Measurements from ENCODE around the gene TBX21.
A peak's percentile ranks its signal among the peaks of the same experiment; 100 is the strongest.

DNA sequence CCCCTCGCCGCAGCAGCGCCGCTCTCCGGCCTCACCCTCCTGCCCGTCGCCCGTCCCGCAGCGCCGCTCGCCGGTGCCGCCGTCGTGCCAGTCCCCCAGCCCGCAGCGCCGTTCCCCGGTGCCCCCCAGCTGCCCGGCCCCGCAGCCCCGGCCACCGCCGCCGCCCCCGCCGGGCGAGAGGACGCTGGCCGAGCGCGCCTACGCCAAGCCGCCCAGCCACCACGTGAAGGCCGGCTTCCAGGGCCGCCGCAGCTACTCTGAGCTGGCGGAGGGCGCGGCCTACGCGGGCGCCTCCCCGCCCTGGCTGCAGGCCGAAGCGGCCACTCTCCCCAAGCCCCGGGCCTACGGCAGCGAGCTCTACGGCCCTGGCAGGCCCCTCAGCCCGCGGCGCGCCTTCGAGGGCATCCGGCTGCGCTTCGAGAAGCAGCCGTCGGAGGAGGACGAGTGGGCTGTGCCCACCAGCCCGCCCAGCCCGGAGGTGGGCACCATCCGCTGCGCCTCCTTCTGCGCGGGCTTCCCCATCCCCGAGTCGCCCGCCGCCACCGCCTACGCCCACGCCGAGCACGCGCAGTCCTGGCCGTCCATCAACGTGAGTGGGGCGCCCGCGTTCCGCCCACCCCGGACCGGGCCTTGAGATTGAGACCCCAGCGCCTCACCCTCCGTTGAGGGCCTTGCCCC, 24.0 kb upstream of the TBX21 start:
- TF ChIP-seq, protein P1, sequence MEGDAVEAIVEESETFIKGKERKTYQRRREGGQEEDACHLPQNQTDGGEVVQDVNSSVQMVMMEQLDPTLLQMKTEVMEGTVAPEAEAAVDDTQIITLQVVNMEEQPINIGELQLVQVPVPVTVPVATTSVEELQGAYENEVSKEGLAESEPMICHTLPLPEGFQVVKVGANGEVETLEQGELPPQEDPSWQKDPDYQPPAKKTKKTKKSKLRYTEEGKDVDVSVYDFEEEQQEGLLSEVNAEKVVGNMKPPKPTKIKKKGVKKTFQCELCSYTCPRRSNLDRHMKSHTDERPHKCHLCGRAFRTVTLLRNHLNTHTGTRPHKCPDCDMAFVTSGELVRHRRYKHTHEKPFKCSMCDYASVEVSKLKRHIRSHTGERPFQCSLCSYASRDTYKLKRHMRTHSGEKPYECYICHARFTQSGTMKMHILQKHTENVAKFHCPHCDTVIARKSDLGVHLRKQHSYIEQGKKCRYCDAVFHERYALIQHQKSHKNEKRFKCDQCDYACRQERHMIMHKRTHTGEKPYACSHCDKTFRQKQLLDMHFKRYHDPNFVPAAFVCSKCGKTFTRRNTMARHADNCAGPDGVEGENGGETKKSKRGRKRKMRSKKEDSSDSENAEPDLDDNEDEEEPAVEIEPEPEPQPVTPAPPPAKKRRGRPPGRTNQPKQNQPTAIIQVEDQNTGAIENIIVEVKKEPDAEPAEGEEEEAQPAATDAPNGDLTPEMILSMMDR (IDR thresholded peaks at IDR 0.05): no peak
- TF ChIP-seq POLR2AphosphoS5 (IDR thresholded peaks at IDR 0.05): peak in 1 of 4 donors; percentile 43
- TF ChIP-seq EP300 (IDR thresholded peaks at IDR 0.05): no peak
- TF ChIP-seq POLR2A (IDR thresholded peaks at IDR 0.05): no peak

Data from sigmoid colon (tissue), 4 donors.